CD1c-positive myeloid dendritic cell (primary cell): ENCODE results near the gene NOC2L.

Experiments used
- DNase-seq: peaks from one replicate; pipeline ENCODE4 v3.0.0-alpha.2; 2016; ENCODE audit errors: extremely low spot score

NOC2L gene

GRCh38 chr1:916173-917075 is 42.6 kb downstream of the NOC2L start:
- DNase-seq, result no peak

- no peak for DNase-seq
Observed at GRCh38 chr1:915295-916172, 43.5 kb downstream of the NOC2L start.

- no peak for DNase-seq
Observed at GRCh38 chr1:914891-915280, 44.2 kb downstream of the NOC2L start.

GRCh38 chr1:914131-914890 is 44.7 kb downstream of the NOC2L start:
- no peak for DNase-seq

GRCh38 chr1:913491-914130 is 45.4 kb downstream of the NOC2L start:
- DNase-seq, result no peak

GRCh38 chr1:912740-913301 is 46.2 kb downstream of the NOC2L start:
- DNase-seq, result peak; percentile 28

GRCh38 chr1:911875-912739 is 46.9 kb downstream of the NOC2L start:
- DNase-seq, result no peak

- DNase-seq, result no peak
Observed at GRCh38 chr1:910881-911721, 48.0 kb downstream of the NOC2L start.

GRCh38 chr1:910311-910880 is 48.7 kb downstream of the NOC2L start:
- no peak for DNase-seq

- no peak for DNase-seq
Observed at GRCh38 chr1:909861-910310, 49.2 kb downstream of the NOC2L start.

- DNase-seq, result no peak
Observed at GRCh38 chr1:908661-909060, 50.4 kb downstream of the NOC2L start.

GRCh38 chr1:907611-908451 is 51.2 kb downstream of the NOC2L start:
- no peak for DNase-seq

- DNase-seq, result peak; percentile 80
Observed at GRCh38 chr1:906600-907420, 52.2 kb downstream of the NOC2L start.

GRCh38 chr1:905811-906599 is 53.1 kb downstream of the NOC2L start:
- DNase-seq, result no peak

GRCh38 chr1:905071-905749 is 53.8 kb downstream of the NOC2L start:
- DNase-seq, result peak; percentile 77
